IPS-18a (cell line): ENCODE data around the gene CTNNA1.

Source experiments
- H3K27ac ChIP-seq: one replicate; pipeline ENCODE4 v1.5.1; 2013; ENCODE audit warnings: low read length
- H3K27me3 ChIP-seq: one replicate; pipeline ENCODE4 v1.6.1; 2013; ENCODE audit warnings: mild to moderate bottlenecking, low read length; ENCODE audit not compliant: control insufficient read depth, insufficient read depth
- H3K36me3 ChIP-seq: one replicate; pipeline ENCODE4 v1.6.1; 2013; ENCODE audit warnings: low read depth, low read length; ENCODE audit not compliant: control insufficient read depth
- H3K4me1 ChIP-seq: one replicate; pipeline ENCODE4 v1.6.1; 2013; ENCODE audit warnings: low read depth, low read length; ENCODE audit not compliant: control insufficient read depth
- H3K4me3 ChIP-seq: one replicate; pipeline ENCODE4 v1.5.1; 2013; ENCODE audit warnings: low read length
- H3K9ac ChIP-seq: one replicate; pipeline ENCODE4 v1.6.1; 2013; ENCODE audit warnings: mild to moderate bottlenecking, low read length, moderate library complexity
- H3K9me3 ChIP-seq: one replicate; pipeline ENCODE4 v1.6.1; 2013; ENCODE audit warnings: low read depth, low read length; ENCODE audit not compliant: control insufficient read depth

CTNNA1 gene

GRCh38 chr5:138889994-138890393 lies 136.8 kb downstream of the CTNNA1 start:
- Histone ChIP-seq H3K27me3 (no peaks in the 10 kb centered on the region), H3K4me1 (peaks cover 6% of the 10 kb centered on the region), H3K4me3 (no peak overlapping the region), H3K9me3 (peaks cover 15% of the 10 kb centered on the region), H3K9ac (no peak overlapping the region), H3K36me3 (peaks cover 42% of the 10 kb centered on the region), H3K27ac (no peak overlapping the region)

DNA sequence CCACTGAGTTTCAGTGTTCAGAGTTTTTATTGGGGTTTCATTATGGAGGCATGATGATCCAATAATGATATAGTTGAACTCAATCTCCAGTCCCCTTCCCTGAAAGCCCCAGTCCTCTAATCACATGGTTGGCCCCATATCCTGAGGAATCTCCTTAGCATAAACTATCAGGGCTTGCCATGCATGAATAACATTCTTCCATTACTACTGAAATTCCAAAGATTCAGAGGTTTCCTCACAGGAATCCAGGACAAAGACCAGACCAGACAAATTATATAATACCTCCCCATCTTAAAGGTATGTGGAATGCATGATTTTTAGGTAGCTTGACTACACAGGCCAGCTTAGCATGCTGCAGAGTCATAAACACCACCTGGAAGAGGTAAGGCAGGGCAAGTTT lies 137.4 kb downstream of the CTNNA1 start:
- Histone ChIP-seq H3K36me3 (peaks cover 42% of the 10 kb centered on the region), H3K9ac (no peak overlapping the region), H3K9me3 (peaks cover 15% of the 10 kb centered on the region), H3K4me3 (no peak overlapping the region), H3K27ac (no peak overlapping the region), H3K4me1 (no peaks in the 10 kb centered on the region), H3K27me3 (no peaks in the 10 kb centered on the region)

GRCh38 chr5:138895918-138896317 lies 142.7 kb downstream of the CTNNA1 start:
- Histone ChIP-seq H3K9ac (no peak overlapping the region), H3K36me3 (peaks cover 11% of the 10 kb centered on the region), H3K9me3 (no peaks in the 10 kb centered on the region), H3K4me1 (no peaks in the 10 kb centered on the region), H3K27me3 (no peaks in the 10 kb centered on the region), H3K27ac (no peak overlapping the region), H3K4me3 (no peak overlapping the region)

GRCh38 chr5:138898299-138898698 lies 145.1 kb downstream of the CTNNA1 start:
- Histone ChIP-seq H3K9ac (no peak overlapping the region), H3K36me3 (peaks cover 13% of the 10 kb centered on the region), H3K27ac (no peak overlapping the region), H3K4me1 (no peaks in the 10 kb centered on the region), H3K4me3 (no peak overlapping the region), H3K9me3 (no peaks in the 10 kb centered on the region), H3K27me3 (no peaks in the 10 kb centered on the region)

DNA sequence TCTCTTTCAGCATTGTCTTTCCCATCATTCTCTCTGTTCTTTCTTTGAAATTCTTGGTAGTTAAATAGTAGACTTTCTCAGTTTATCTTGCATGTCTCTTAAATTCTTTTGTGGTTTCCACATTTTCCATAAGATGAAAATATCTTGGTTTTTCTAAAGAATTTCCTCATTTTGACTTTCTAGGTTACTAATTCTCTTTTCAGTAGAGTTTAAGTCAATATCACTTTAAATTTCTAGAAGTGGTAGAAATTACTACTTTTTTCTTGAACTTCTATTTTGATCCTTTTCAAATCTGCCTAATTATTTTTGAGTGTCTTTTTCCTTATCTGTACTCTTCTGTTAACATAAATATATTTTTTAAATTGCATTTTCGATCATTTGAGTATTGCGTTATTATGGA lies 145.5 kb downstream of the CTNNA1 start:
- Histone ChIP-seq H3K4me1 (no peaks in the 10 kb centered on the region), H3K36me3 (peaks cover 16% of the 10 kb centered on the region), H3K9me3 (no peaks in the 10 kb centered on the region), H3K4me3 (no peak overlapping the region), H3K27ac (no peak overlapping the region), H3K9ac (no peak overlapping the region), H3K27me3 (no peaks in the 10 kb centered on the region)

DNA sequence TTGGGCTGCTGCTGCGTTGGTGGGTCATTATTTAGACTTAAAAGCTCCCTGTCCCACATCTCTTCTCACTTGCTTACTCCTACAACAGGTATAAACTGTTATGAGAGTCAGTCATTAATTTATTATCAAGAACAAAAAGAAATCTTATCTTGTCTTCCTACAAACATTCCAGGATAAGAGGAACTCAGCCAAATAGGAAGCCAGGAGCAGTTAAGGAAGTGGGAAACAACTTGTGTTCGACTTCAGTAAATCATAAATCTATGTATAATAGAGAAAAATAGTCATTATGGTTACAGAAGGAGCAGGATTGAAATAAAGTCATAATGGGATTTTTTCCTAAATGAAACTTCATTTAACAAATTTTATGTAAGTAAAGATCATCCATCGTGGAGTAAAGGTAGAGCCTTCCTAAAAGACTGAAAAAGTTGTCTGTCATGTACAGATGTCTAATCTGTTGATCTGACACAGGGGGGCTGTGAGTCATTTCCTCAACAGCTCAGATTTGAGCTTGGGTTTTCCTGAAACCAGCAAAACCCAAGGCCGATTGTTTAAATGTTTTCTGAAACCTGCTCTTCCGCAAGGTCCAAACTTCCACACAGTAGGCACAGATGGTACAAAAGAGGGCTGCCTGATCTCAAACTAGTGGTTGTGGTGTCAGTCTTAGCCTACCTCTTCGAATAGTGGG lies 147.2 kb downstream of the CTNNA1 start:
- Histone ChIP-seq H3K4me3 (no peak overlapping the region), H3K9ac (no peak overlapping the region), H3K36me3 (peaks cover 28% of the 10 kb centered on the region), H3K9me3 (no peaks in the 10 kb centered on the region), H3K27me3 (no peaks in the 10 kb centered on the region), H3K4me1 (no peaks in the 10 kb centered on the region), H3K27ac (no peak overlapping the region)

GRCh38 chr5:138901716-138902115 lies 148.5 kb downstream of the CTNNA1 start:
- H3K36me3 ChIP-seq = peaks cover 35% of the 10 kb centered on the region
- no peak overlapping the region for H3K27ac ChIP-seq
- no peak overlapping the region for H3K4me3 ChIP-seq
- no peaks in the 10 kb centered on the region for H3K27me3 ChIP-seq
- H3K4me1 ChIP-seq = no peaks in the 10 kb centered on the region
- no peak overlapping the region for H3K9ac ChIP-seq
- H3K9me3 ChIP-seq = no peaks in the 10 kb centered on the region

- no peak overlapping the region for H3K4me3 ChIP-seq
- no peak overlapping the region for H3K27ac ChIP-seq
- no peaks in the 10 kb centered on the region for H3K4me1 ChIP-seq
- H3K9ac ChIP-seq = no peak overlapping the region
- no peaks in the 10 kb centered on the region for H3K9me3 ChIP-seq
- H3K27me3 ChIP-seq = no peaks in the 10 kb centered on the region
- peaks cover 35% of the 10 kb centered on the region for H3K36me3 ChIP-seq
These were observed 150.0 kb downstream of the CTNNA1 start for GRCh38 chr5:138903130-138903775.

DNA sequence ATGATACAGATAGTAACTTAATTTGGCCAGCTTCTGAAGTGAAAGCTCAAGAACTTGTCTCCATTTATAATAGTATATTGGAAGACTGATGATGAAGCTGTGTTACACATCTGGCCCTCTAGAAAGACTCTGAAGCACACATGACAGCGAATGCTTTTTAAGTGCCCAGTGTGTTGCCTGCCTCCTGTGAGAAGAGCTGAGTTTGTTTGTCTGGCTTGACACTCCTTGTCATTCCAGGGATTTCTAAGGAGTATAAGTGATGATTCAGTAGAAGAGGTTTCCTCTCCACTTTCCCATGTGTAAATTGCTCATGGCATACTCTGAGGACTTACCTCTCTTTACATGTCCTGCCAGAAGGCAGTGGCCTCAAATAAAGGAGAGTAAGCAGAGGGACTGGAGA lies 152.3 kb downstream of the CTNNA1 start:
- Histone ChIP-seq H3K27ac (no peak overlapping the region), H3K27me3 (no peaks in the 10 kb centered on the region), H3K4me3 (no peak overlapping the region), H3K9me3 (no peaks in the 10 kb centered on the region), H3K36me3 (peaks cover 31% of the 10 kb centered on the region), H3K9ac (no peak overlapping the region), H3K4me1 (no peaks in the 10 kb centered on the region)

- Histone ChIP-seq H3K4me1 (no peaks in the 10 kb centered on the region), H3K27ac (no peak overlapping the region), H3K9ac (no peak overlapping the region), H3K27me3 (no peaks in the 10 kb centered on the region), H3K9me3 (no peaks in the 10 kb centered on the region), H3K4me3 (no peak overlapping the region), H3K36me3 (peaks cover 18% of the 10 kb centered on the region)
These were observed 156.5 kb downstream of the CTNNA1 start for GRCh38 chr5:138909734-138910133.

DNA sequence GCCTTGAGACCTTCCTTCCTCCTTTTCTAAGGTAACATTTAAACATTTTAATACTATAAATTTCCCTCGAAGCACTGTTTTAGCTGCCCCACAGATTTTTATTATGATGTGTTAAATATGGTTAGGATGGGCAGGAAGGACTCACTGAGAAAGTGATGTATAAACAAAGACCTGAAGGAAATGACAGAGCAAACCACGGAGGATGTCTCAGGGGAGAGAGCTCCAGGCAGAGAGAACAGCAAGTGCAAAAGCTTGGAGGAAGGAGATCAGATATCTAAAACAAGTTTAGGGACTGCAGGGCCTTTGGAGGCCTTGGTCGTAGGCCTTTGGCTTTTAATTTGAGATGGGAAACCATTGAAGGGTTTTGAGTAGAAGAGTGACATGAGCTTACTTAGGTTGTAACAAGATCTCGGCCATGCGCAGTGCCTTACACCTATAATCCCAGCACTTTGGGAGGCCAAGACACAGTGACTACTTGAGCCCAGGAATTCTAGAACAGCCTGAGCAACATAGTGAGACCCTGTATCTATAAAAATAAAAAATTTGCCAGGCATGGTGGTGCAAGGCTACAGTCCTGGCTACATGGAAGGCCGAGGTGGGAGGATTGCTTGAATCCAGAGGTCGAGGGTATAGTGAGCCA lies 157.4 kb downstream of the CTNNA1 start:
- H3K36me3 ChIP-seq = peaks cover 11% of the 10 kb centered on the region
- no peak overlapping the region for H3K9ac ChIP-seq
- H3K27me3 ChIP-seq = no peaks in the 10 kb centered on the region
- no peaks in the 10 kb centered on the region for H3K4me1 ChIP-seq
- H3K27ac ChIP-seq = no peak overlapping the region
- H3K4me3 ChIP-seq = no peak overlapping the region
- H3K9me3 ChIP-seq = no peaks in the 10 kb centered on the region

DNA sequence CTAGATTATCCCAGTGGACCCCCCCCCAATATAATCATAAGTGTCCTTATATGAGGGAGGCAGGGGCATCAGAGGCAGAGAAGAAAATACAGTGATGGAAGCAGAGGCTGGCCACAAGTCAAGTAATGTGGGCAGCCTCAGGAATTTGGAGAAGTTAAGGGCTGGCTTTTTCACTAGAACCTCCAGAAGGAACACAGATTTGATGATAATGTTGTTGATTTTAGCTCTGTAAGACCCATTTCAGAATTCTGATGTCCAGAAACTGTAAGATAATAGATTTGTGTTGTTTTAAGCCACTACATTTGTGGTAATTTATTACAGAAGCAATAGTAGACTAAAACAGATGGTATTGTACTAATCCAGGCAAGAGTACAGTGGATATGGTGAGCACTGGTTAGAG lies 158.2 kb downstream of the CTNNA1 start:
- no peaks in the 10 kb centered on the region for H3K9me3 ChIP-seq
- H3K36me3 ChIP-seq = peaks cover 7% of the 10 kb centered on the region
- H3K4me1 ChIP-seq = no peaks in the 10 kb centered on the region
- H3K9ac ChIP-seq = no peak overlapping the region
- H3K4me3 ChIP-seq = no peak overlapping the region
- H3K27me3 ChIP-seq = no peaks in the 10 kb centered on the region
- H3K27ac ChIP-seq = no peak overlapping the region
